Upper lobe of left lung (tissue), 6 donors: Measurements from ENCODE around the gene ASMTL. TPM values are rescaled to one million over a fixed set of nuclear protein-coding genes. Genes with fewer than 3 reads are reported as not detected.

Experiments used
- ATAC-seq, 2 donors: fragments of 200-7000 bp; cut with Tn5 transposase; one replicate each; pipeline ENCODE4 v1.9.1; 2022; ENCODE audit warnings: mild to moderate bottlenecking in 2 of 2, moderate library complexity in 2 of 2; ENCODE audit not compliant: low FRiP score in 2 of 2
- DNase-seq, 2 donors: peaks; one replicate each; pipeline ENCODE4 v3.0.0-alpha.2; 2019 to 2020
- H3K27ac ChIP-seq, 4 donors: fragments of 200-600 bp; sonication (generic); one replicate each; pipeline ENCODE4 v1.5.1; 2016 to 2019
- H3K27me3 ChIP-seq, 4 donors: fragments of 200-600 bp; sonication (generic); one replicate each; pipeline ENCODE4 v1.5.1; 2017 to 2019
- H3K36me3 ChIP-seq, 4 donors: fragments of 200-600 bp; sonication (generic); one replicate each; pipeline ENCODE4 v1.5.1; 2016 to 2019
- H3K4me1 ChIP-seq, 4 donors: fragments of 200-600 bp; sonication (generic); one replicate each; pipeline ENCODE4 v1.5.1; 2018 to 2019
- H3K4me3 ChIP-seq, 4 donors: fragments of 200-600 bp; sonication (generic); one replicate each; pipeline ENCODE4 v1.5.1; 2017 to 2019; ENCODE audit warnings: mild to moderate bottlenecking in 2 of 4, moderate library complexity in 1 of 4
- H3K9me3 ChIP-seq, 4 donors: fragments of 200-600 bp; sonication (generic); one replicate each; pipeline ENCODE4 v1.5.1; 2018 to 2019
- CTCF ChIP-seq, 6 experiments: fragments of 450-650 bp in 4 of 6; fragments of 200-600 bp in 2 of 6; sonication (generic) in 2 of 6; IDR thresholded peaks; one replicate each; pipeline ENCODE4 v1.5.1; 2016 to 2019; ENCODE audit warnings: antibody characterized with exemption in 6 of 6
- EP300 ChIP-seq, 4 donors: sonication (generic); formaldehyde crosslinking; IDR thresholded peaks; one replicate each; pipeline ENCODE4 v1.5.1; 2017; ENCODE audit warnings: antibody characterized with exemption in 4 of 4, control low read depth in 2 of 4
- POLR2A ChIP-seq, 4 donors: fragments of 450-650 bp; IDR thresholded peaks; one replicate each; pipeline ENCODE4 v1.5.1; 2016 to 2017; ENCODE audit warnings: antibody characterized with exemption in 4 of 4, mild to moderate bottlenecking in 2 of 4
- POLR2AphosphoS5 ChIP-seq, 2 donors: sonication (generic); formaldehyde crosslinking; IDR thresholded peaks; one replicate each; pipeline ENCODE4 v1.5.1; 2017; ENCODE audit warnings: antibody characterized with exemption in 2 of 2
- WGBS, 2 donors: methylation state at CpG; one replicate each; pipeline ENCODE4 v1.1.5; 2017 to 2018; 5-methylcytosine and 5-hydroxymethylcytosine counted together
- total RNA-seq, 6 donors: library from RNA; depleted of rRNA in 4 of 6; stranded (reverse); fragments of >200 nt in 4 of 6; gene quantifications; one replicate each; pipeline versions ENCODE4 v1.1.0 to v1.2.1, GENCODE V29; 2016 to 2021
- donor health status: DM: no; HTN: no; CAD: no; lungs with moderate emphysema.
- donor health status: DM: no; HTN: yes; CAD: no; lungs with severe emphysema.

ASMTL gene
- total RNA-seq, 6 donors from 2014 or later = 11.0 to 28.3 (median 23.2) TPM

DNA sequence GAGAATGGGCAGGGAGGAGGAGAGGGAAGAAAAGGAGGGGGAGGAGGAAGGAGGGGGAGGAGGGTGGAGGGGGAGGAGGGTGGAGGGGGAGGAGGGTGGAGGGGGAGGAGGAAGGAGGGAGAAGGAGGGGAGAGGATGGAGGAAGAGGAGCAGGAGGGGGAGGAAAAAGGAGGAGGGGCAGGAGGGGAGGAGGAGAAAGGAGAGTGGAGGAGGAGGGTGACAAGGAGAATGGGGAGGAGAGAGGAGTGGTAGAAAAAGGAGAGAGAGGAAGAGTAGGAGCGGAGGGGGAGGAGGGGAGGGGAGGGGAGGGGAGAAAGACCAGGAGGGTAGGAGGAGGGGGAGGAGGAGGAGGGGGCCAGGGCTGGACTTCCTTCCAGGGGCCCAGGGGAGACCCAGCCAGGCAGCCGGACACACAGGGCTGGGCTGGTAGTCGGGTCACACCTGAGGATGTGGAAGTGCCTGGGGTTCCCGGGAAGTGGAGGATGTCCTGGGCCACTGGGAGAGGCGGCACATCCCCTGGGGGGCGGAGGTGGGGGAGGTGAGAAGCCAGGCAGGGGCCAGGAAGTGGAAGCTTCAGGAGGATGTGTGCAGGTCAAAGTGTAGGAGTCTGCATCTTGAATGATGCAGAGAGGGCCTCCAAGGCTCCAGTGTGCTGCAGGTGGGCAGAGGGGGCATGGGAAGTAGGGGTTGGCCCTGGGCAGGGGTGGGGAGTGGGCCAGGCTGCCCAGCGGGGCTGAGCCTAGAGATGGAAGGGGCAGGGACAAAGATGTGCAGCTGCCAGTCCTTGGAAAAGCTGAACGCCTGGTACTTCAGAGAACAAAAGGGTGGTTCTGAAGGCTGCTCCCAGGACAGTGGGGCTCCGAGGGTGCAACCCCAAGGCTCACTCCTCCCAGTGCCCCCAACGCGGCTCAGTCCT lies 97.3 kb downstream of the ASMTL start:
- Histone ChIP-seq H3K27me3 (no peaks in the 10 kb centered on the region), H3K9me3 (peaks cover 4 to 7% (median 5%) of the 10 kb centered on the region in 4 donors), H3K36me3 (peaks cover 0 to 48% (median 12%) of the 10 kb centered on the region in 4 donors), H3K27ac (no peak overlapping the region), H3K4me3 (no peak overlapping the region), H3K4me1 (no peaks in the 10 kb centered on the region)
- TF ChIP-seq CTCF (IDR thresholded peaks at IDR 0.05) (no peak), POLR2AphosphoS5 (IDR thresholded peaks at IDR 0.05) (no peak), POLR2A (IDR thresholded peaks at IDR 0.05) (no peak), EP300 (IDR thresholded peaks at IDR 0.05) (no peak)
- ATAC-seq (peak; percentile 16 to 50), DNase-seq (peak in 1 of 2 donors; percentile 10)
- 45 to 55% methylated on average over 10 to 11 of the region's 11 CpGs for WGBS, 2 donors

- peak in 1 of 2 donors; percentile 8 for DNase-seq
- Histone ChIP-seq H3K4me1 (no peaks in the 10 kb centered on the region), H3K4me3 (no peak overlapping the region), H3K27ac (no peak overlapping the region), H3K9me3 (peaks cover 4 to 7% (median 5%) of the 10 kb centered on the region in 4 donors), H3K36me3 (peaks cover 0 to 52% (median 12%) of the 10 kb centered on the region in 4 donors), H3K27me3 (no peaks in the 10 kb centered on the region)
- no peak for TF ChIP-seq EP300 (IDR thresholded peaks at IDR 0.05)
- TF ChIP-seq CTCF (IDR thresholded peaks at IDR 0.05) = no peak
- TF ChIP-seq POLR2A (IDR thresholded peaks at IDR 0.05) = no peak
- TF ChIP-seq POLR2AphosphoS5 (IDR thresholded peaks at IDR 0.05) = no peak
- peak in 1 of 2 donors; percentile 26 for ATAC-seq
- WGBS, 2 donors = 82 to 88% methylated on average over 8 to 9 of the region's 11 CpGs
Measured at GRCh38 chrX:1354036-1355019, 98.4 kb downstream of the ASMTL start.

Other genes with a start within 250 kb of the ASMTL start
- 1 to 10 TPM in 2 of 6 donors, under 1 TPM in 2, not detected in 2; 0.44 to 1.6 (median 0.76) TPM for gene CRLF2, start 240.3 kb downstream of the ASMTL start, total RNA-seq
- 10 to 100 TPM; 13.6 to 55.5 (median 38.9) TPM for gene CSF2RA, start 184.1 kb downstream of the ASMTL start, total RNA-seq
- 10 to 100 TPM in 5 of 6 donors, 1 to 10 TPM in 1; 8.8 to 62.3 (median 31.9) TPM for gene IL3RA, start 116.1 kb downstream of the ASMTL start, total RNA-seq
- 100 to 1,000 TPM; 158 to 460 (median 285) TPM for gene SLC25A6, start 60.8 kb downstream of the ASMTL start, total RNA-seq
- 1 to 10 TPM; 1.7 to 4.4 (median 3.3) TPM for gene P2RY8, start 84.3 kb upstream of the ASMTL start, total RNA-seq
- gene AKAP17A, start 138.7 kb upstream of the ASMTL start, total RNA-seq = 100 to 1,000 TPM in 2 of 6 donors, 10 to 100 TPM in 4; 40.9 to 193 (median 52.4) TPM
- gene ASMT, start 162.2 kb upstream of the ASMTL start, total RNA-seq = 1 to 10 TPM in 1 of 6 donors, not detected in 5; 2.2 TPM